ENCODE measurements around the gene LPP. TPM values are rescaled to one million over a fixed set of nuclear protein-coding genes. Genes with fewer than 3 reads are reported as not detected.

LPP gene
- total and polyA plus RNA-seq, 9 of the 15 experiments (the other 6 are each of a cell fraction or from before 2014, with no cell fraction given): 0.07 to 0.18 TPM; not detected in 7

DNA sequence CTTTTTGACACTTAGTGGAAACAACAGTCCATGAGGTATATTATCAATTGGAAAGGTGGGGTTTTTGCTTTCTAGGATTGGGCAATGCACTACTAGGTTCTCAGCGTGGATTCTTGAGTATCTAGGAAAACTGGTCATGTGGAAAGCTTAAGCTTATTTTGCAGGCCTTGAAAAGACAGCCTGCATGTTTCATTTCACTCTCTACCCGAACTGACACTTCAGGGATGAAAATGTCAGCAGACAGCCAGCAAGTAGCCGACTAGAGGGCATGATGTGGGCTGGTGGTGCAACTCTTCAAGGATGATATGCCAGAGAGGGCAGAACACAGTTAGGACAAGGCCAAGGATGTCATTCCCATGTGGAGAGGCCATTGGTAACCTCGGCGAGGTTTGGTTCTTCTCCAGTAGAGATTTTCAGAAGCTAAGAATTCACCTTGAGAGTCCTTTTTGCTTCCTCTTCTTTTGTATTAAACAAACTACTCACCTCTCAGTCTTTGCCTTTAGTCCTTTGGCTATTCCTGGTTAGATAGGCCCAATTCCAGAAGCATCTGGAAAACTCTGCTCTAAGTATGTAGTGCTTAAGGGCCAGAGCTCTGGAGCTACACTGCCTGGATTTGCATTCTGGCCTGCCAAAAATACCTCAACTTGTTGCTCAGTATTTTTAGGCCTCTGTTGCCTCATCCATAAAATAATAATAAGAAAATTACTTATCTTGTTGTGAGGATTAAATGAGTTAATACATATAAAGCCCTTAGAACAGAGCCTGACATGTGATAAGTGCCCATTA is 17.9 kb downstream of the LPP start:
- Histone ChIP-seq H2AFZ (ENCODE audit: low read depth, low read length) (no peak overlapping the region), H3K4me1 (replicated peaks in 1 of 2; ENCODE audit: control insufficient read depth in 2 of 2, insufficient read depth in 2 of 2, low read length in 2 of 2) (no peaks in the 10 kb centered on the region), H3K36me3 (ENCODE audit: control insufficient read depth, insufficient read depth, low read length) (no peaks in the 10 kb centered on the region), H4K20me1 (replicated peaks; ENCODE audit: control insufficient read depth, insufficient read depth, low read length) (no peaks in the 10 kb centered on the region), H3K9me1 (ENCODE audit: control insufficient read depth, insufficient read depth, low read length) (no peaks in the 10 kb centered on the region), H3K79me2 (ENCODE audit: control insufficient read depth, insufficient read depth, low read length) (no peaks in the 10 kb centered on the region), H3K27me3 (ENCODE audit: control insufficient read depth in 2 of 2, insufficient read depth in 2 of 2, low read length in 2 of 2) (no peaks in the 10 kb centered on the region; a peak in 1 of 5 replicates), H3K27ac (ENCODE audit: extremely low read depth, low read depth, low read length) (no peak overlapping the region), H3K4me3 (no peak overlapping the region), H3K9me3 (replicated peaks; ENCODE audit: control insufficient read depth, insufficient read depth, low read depth, low read length) (no peaks in the 10 kb centered on the region), H3K4me2 (ENCODE audit: insufficient read depth, low read length) (no peak overlapping the region), H3K9ac (ENCODE audit: insufficient read depth in 1 of 2, low read depth in 2 of 2, low read length in 2 of 2) (no peak overlapping the region)
- CTCF ChIA-PET (ENCODE audit: low intra/inter-chr PET ratio): no interaction called here
- DNase-seq (ENCODE audit: extremely low read depth in 1 of 4, low spot score in 3 of 4) (no peak), ATAC-seq (no peak), FAIRE-seq (no peak)
- WGBS (ENCODE audit: insufficient coverage, low coverage, missing lambda C conversion rate): 0% methylated on average over 5 of the region's 5 CpGs
- TF ChIP-seq U2AF1 (optimal IDR thresholded peaks at IDR 0.05; ENCODE audit: low read depth, low read length) (no peak), ETS2 (tag; IDR thresholded peaks at IDR 0.05; ENCODE audit: borderline replicate concordance, poor library complexity, severe bottlenecking) (no peak), PTRF (tag; IDR thresholded peaks at IDR 0.05) (no peak), RFX1 (IDR thresholded peaks at IDR 0.05) (no peak)
- no TSS peak for BruUV-seq (replicated peaks)
- in situ Hi-C loops (cut with MboI) (no loop called here), intact Hi-C loops (cut with micrococcal nuclease) (no loop called here)
- POLR2A ChIA-PET: no interaction called here

All from K562 (cell line).